H1 (cell line): ENCODE measurements around the gene C19orf73. TPM values are rescaled to one million over a fixed set of nuclear protein-coding genes. Genes with fewer than 3 reads are reported as not detected.

Source experiments
- CTCF ChIA-PET: fragments of 300-600 bp; sonication (Branson Sonifier 250); formaldehyde crosslinking; loops from one replicate; lab custom pipeline; 2021; ENCODE audit not compliant: partially characterized antibody; lab: Charles Lee
- POLR2A ChIA-PET: fragments of 300-600 bp; sonication (Branson Sonifier 250); formaldehyde crosslinking; loops from one replicate; lab custom pipeline; 2021; ENCODE audit warnings: inconsistent platforms; ENCODE audit not compliant: partially characterized antibody; lab: Charles Lee
- DNase-seq, 2 experiments: peaks; one replicate each; pipeline versions ENCODE4 v3.0.0 to v3.0.0-alpha.2; 2010 to 2022; ENCODE audit warnings: low spot score in 2 of 2, low read depth in 1 of 2, mixed read lengths in 1 of 2
- FAIRE-seq: peaks from 2 replicates; lab custom pipeline; 2011; peaks lifted over from hg19 to GRCh38; lab: Jason Lieb, UNC
- H2AFZ ChIP-seq: 2 replicates; pipeline ENCODE4 v1.8.1; 2012; ENCODE audit warnings: low read length, inconsistent platforms
- H2AK5ac ChIP-seq: 2 replicates; pipeline ENCODE4 v1.6.1; 2013; ENCODE audit warnings: low read depth, low read length
- H2BK120ac ChIP-seq: replicated peaks from 2 replicates; pipeline ENCODE3; 2013; ENCODE audit warnings: low read depth, low read length, inconsistent platforms
- H2BK12ac ChIP-seq: 2 replicates; pipeline ENCODE4 v1.6.1; 2013; ENCODE audit warnings: low read depth, low read length
- H2BK15ac ChIP-seq: 2 replicates; pipeline ENCODE4 v1.6.1; 2013; ENCODE audit warnings: low read length
- H2BK20ac ChIP-seq: 2 replicates; pipeline ENCODE4 v1.6.1; 2013; ENCODE audit warnings: low read length
- H2BK5ac ChIP-seq: 2 replicates; pipeline ENCODE4 v1.6.1; 2013; ENCODE audit warnings: low read depth, low read length
- H3K14ac ChIP-seq: 2 replicates; pipeline ENCODE4 v1.6.1; 2013; ENCODE audit warnings: inconsistent platforms; ENCODE audit not compliant: insufficient read length
- H3K18ac ChIP-seq: 2 replicates; pipeline ENCODE4 v1.6.1; 2013; ENCODE audit warnings: low read length; ENCODE audit errors: extremely low read depth
- H3K23ac ChIP-seq: 2 replicates; pipeline ENCODE4 v1.6.1; 2013; ENCODE audit warnings: inconsistent platforms; ENCODE audit not compliant: insufficient read length
- H3K23me2 ChIP-seq: 2 replicates; pipeline ENCODE4 v1.6.1; 2013; ENCODE audit warnings: low read depth, low read length
- H3K27ac ChIP-seq: 2 replicates; pipeline ENCODE4 v1.6.1; 2011; ENCODE audit warnings: low read depth, low read length, inconsistent platforms
- H3K27me3 ChIP-seq, 4 experiments: replicated peaks in 1 of 4; 1 replicate in 1 of 4; 2 replicates in 3 of 4; pipeline versions ENCODE4 v1.6.1 to v1.8.1; 2011 to 2013; ENCODE audit warnings: low read length in 3 of 4, mild to moderate bottlenecking in 3 of 4, inconsistent platforms in 2 of 4, mixed read lengths in 2 of 4, moderate library complexity in 1 of 4; ENCODE audit not compliant: control insufficient read depth in 3 of 4, insufficient read depth in 3 of 4; ENCODE audit errors: extremely low read depth in 1 of 4
- H3K36me3 ChIP-seq, 4 experiments: 2 replicates each; pipeline versions ENCODE4 v1.6.1 to v1.8.1; 2011 to 2013; ENCODE audit warnings: mild to moderate bottlenecking in 4 of 4, low read length in 3 of 4, moderate library complexity in 2 of 4, control low read depth in 1 of 4, inconsistent platforms in 1 of 4; ENCODE audit not compliant: insufficient read depth in 4 of 4, control insufficient read depth in 2 of 4
- H3K4ac ChIP-seq: replicated peaks from 2 replicates; pipeline ENCODE3; 2013; ENCODE audit warnings: low read length, low read depth, mixed read lengths, inconsistent platforms; ENCODE audit not compliant: insufficient read length
- H3K4me1 ChIP-seq, 4 experiments: replicated peaks in 1 of 4; 1 replicate in 1 of 4; 2 replicates in 3 of 4; pipeline versions ENCODE4 v1.6.1 to v1.8.1; 2011 to 2013; ENCODE audit warnings: low read length in 3 of 4, inconsistent platforms in 2 of 4, mixed read lengths in 1 of 4; ENCODE audit not compliant: insufficient read depth in 4 of 4, control insufficient read depth in 3 of 4
- H3K4me2 ChIP-seq, 2 experiments: 2 replicates each; pipeline versions ENCODE4 v1.6.1 to v1.8.1; 2011 to 2013; ENCODE audit warnings: low read depth in 2 of 2, low read length in 2 of 2, control low read depth in 1 of 2, inconsistent platforms in 1 of 2, mild to moderate bottlenecking in 1 of 2; ENCODE audit not compliant: insufficient read depth in 1 of 2
- H3K4me3 ChIP-seq, 4 experiments: fragments of 200-600, 300-600 bp in 1 of 4; sonication (generic), shearing (Covaris generic), sonication (Bioruptor Twin) in 1 of 4; 2 replicates each; pipeline versions ENCODE4 v1.5.1 to v1.8.1; 2011 to 2016; ENCODE audit warnings: low read length in 4 of 4, low read depth in 3 of 4, control low read depth in 2 of 4, inconsistent platforms in 2 of 4, mild to moderate bottlenecking in 2 of 4, mixed read lengths in 1 of 4, moderate library complexity in 1 of 4; ENCODE audit not compliant: insufficient read depth in 2 of 4; ENCODE audit errors: extremely low read depth in 1 of 4
- H3K56ac ChIP-seq: replicated peaks from 2 replicates; pipeline ENCODE3; 2013; ENCODE audit warnings: low read depth, mild to moderate bottlenecking, mixed read lengths, low read length, inconsistent platforms; ENCODE audit not compliant: insufficient read length
- H3K79me1 ChIP-seq: 2 replicates; pipeline ENCODE4 v1.6.1; 2013; ENCODE audit warnings: low read depth, low read length, control low read depth
- H3K79me2 ChIP-seq, 2 experiments: 2 replicates each; pipeline versions ENCODE4 v1.6.1 to v1.8.1; 2012 to 2013; ENCODE audit warnings: low read length in 2 of 2, mild to moderate bottlenecking in 2 of 2, inconsistent platforms in 1 of 2; ENCODE audit not compliant: insufficient read depth in 2 of 2, control insufficient read depth in 1 of 2
- H3K9ac ChIP-seq, 4 experiments: replicated peaks in 1 of 4; 1 replicate in 1 of 4; 2 replicates in 3 of 4; pipeline versions ENCODE4 v1.6.1 to v1.8.1; 2011 to 2013; ENCODE audit warnings: low read depth in 3 of 4, low read length in 3 of 4, control low read depth in 2 of 4, mild to moderate bottlenecking in 2 of 4, moderate library complexity in 2 of 4, inconsistent platforms in 1 of 4; ENCODE audit errors: extremely low read depth in 1 of 4
- H3K9me3 ChIP-seq, 2 experiments: 2 replicates each; pipeline versions ENCODE4 v1.6.1 to v1.8.1; 2012 to 2013; ENCODE audit warnings: mild to moderate bottlenecking in 2 of 2, moderate library complexity in 2 of 2, control low read depth in 1 of 2, inconsistent platforms in 1 of 2, low read depth in 1 of 2, low read length in 1 of 2, mixed read lengths in 1 of 2; ENCODE audit not compliant: insufficient read depth in 2 of 2
- H4K20me1 ChIP-seq, 2 experiments: replicated peaks in 1 of 2; 2 replicates each; pipeline versions ENCODE3 to v1.8.1; 2011 to 2013; ENCODE audit warnings: inconsistent platforms in 2 of 2, low read length in 2 of 2, mild to moderate bottlenecking in 1 of 2; ENCODE audit not compliant: insufficient read depth in 2 of 2, control insufficient read depth in 1 of 2
- H4K5ac ChIP-seq: 2 replicates; pipeline ENCODE4 v1.6.1; 2013; ENCODE audit warnings: low read length, low read depth, mixed read lengths, inconsistent platforms; ENCODE audit not compliant: insufficient read length
- H4K8ac ChIP-seq: 2 replicates; pipeline ENCODE4 v1.8.0; 2013; ENCODE audit warnings: mild to moderate bottlenecking, moderate library complexity, low read length, inconsistent platforms; ENCODE audit not compliant: insufficient read depth; ENCODE audit errors: extremely low read depth
- H4K91ac ChIP-seq: replicated peaks from 2 replicates; pipeline ENCODE3; 2013; ENCODE audit warnings: low read length, mixed read lengths, inconsistent platforms; ENCODE audit not compliant: insufficient read length
- ASH2L ChIP-seq: fragments of 200-600, 300-600 bp; sonication (generic); IDR thresholded peaks from one replicate; pipeline ENCODE4 v1.7.1; 2017; ENCODE audit warnings: low read length
- BRCA1 ChIP-seq: IDR thresholded peaks from 2 replicates; pipeline ENCODE4 v1.6.1; 2012; ENCODE audit warnings: low read depth, low read length, improper control_type of control experiment
- FOSL1 ChIP-seq: IDR thresholded peaks from 2 replicates; pipeline ENCODE4 v1.6.1; 2011; ENCODE audit warnings: mild to moderate bottlenecking, low read depth, low read length, moderate library complexity; ENCODE audit not compliant: insufficient read depth
- GABPA ChIP-seq: IDR thresholded peaks from 2 replicates; pipeline ENCODE4 v1.6.1; 2011; ENCODE audit warnings: mild to moderate bottlenecking, low read length, moderate library complexity, borderline replicate concordance; ENCODE audit not compliant: insufficient read depth
- KDM1A ChIP-seq: fragments of 200-600, 300-600 bp; sonication (generic); IDR thresholded peaks from 2 replicates; pipeline ENCODE4 v1.7.1; 2016; ENCODE audit warnings: mild to moderate bottlenecking, low read length, borderline replicate concordance
- RAD21 ChIP-seq, 2 experiments: IDR thresholded peaks in 1 of 2; conservative IDR thresholded peaks in 1 of 2; 2 replicates each; pipeline ENCODE4 v1.6.1; 2011; ENCODE audit warnings: low read depth in 2 of 2, low read length in 2 of 2, improper control_type of control experiment in 1 of 2, inconsistent platforms in 1 of 2, mild to moderate bottlenecking in 1 of 2, moderate library complexity in 1 of 2
- RXRA ChIP-seq: IDR thresholded peaks from 2 replicates; pipeline ENCODE4 v1.6.1; 2011; ENCODE audit warnings: low read depth, mild to moderate bottlenecking, low read length, moderate library complexity; ENCODE audit not compliant: insufficient read depth
- SIRT6 ChIP-seq: IDR thresholded peaks from one replicate; pipeline ENCODE4 v1.7.1; 2012; ENCODE audit warnings: low read length, inconsistent platforms
- TCF12 ChIP-seq: IDR thresholded peaks from 2 replicates; pipeline ENCODE4 v1.6.1; 2011; ENCODE audit warnings: low read depth, mild to moderate bottlenecking, low read length
- WGBS, 2 experiments: shearing (Covaris generic) in 1 of 2; methylation state at CpG; one replicate each; pipeline versions ENCODE4 v1.1.6 to v1.1.7; 2013 to 2015; ENCODE audit warnings: low lambda C conversion rate in 2 of 2, mixed read lengths in 2 of 2, inconsistent platforms in 1 of 2, low coverage in 1 of 2, missing lambda C conversion rate in 1 of 2; ENCODE audit not compliant: insufficient replicate concordance in 2 of 2, insufficient coverage in 1 of 2, insufficient read length in 1 of 2; ENCODE audit errors: extremely low coverage in 1 of 2, missing lambda C conversion rate in 1 of 2; 5-methylcytosine and 5-hydroxymethylcytosine counted together
- polyA plus RNA-seq, 7 experiments: library from polyadenylated mRNA; depleted of rRNA in 3 of 7; stranded (reverse) in 5 of 7; unstranded in 2 of 7; fragments of >200 nt in 5 of 7; fragments of 200-250 nt in 2 of 7; gene quantifications; 1 replicate in 5 of 7; 2 replicates in 1 of 7; 4 replicates in 1 of 7; pipeline versions ENCODE4 v1.2.1 to v1.2.3, GENCODE V29; 2011 to 2013; ENCODE audit warnings: missing spikeins in 2 of 7, mixed read lengths in 2 of 7
- total RNA-seq: library from RNA; stranded (reverse); fragmentation: NEBNext Ultra II Directional; extraction: Animal tissue kit (Norgen Biotek cat#: 25700); gene quantifications from 2 replicates; pipeline ENCODE4 v1.2.1, GENCODE V29; 2021
- TF ChIP-seq, protein P1 (sequence below): IDR thresholded peaks from 2 replicates; pipeline ENCODE4 v1.6.1; 2012; ENCODE audit warnings: low read length, inconsistent platforms

C19orf73 gene
- total and polyA plus RNA-seq, 2 of the 8 experiments (the other 6 are each of a cell fraction or from before 2014, with no cell fraction given), result 2.5 to 4.6 TPM

GRCh38 chr19:49103331-49104085 is 15.4 kb downstream of the C19orf73 start:
- Histone ChIP-seq H3K14ac (no peak overlapping the region), H3K4me3 (no peak overlapping the region), H4K5ac (no peak overlapping the region), H4K91ac (no peak overlapping the region), H4K20me1 (peaks cover 20 to 39% of the 10 kb centered on the region in 2 experiments), H2BK15ac (no peak overlapping the region), H3K4me1 (no peaks in the 10 kb centered on the region), H3K4ac (no peak overlapping the region), H3K79me1 (peaks cover 19% of the 10 kb centered on the region), H3K4me2 (no peak overlapping the region), H2BK12ac (no peak overlapping the region), H4K8ac (0 out of 2 replicates have a peak overlapping the region, but pooled peaks have one; percentile 15), H2BK20ac (no peak overlapping the region), H3K18ac (no peak overlapping the region), H3K23ac (no peak overlapping the region), H2AFZ (no peak overlapping the region), H3K23me2 (no peaks in the 10 kb centered on the region), H2BK5ac (no peak overlapping the region), H3K27ac (no peak overlapping the region), H3K56ac (no peak overlapping the region), H3K9me3 (no peaks in the 10 kb centered on the region), H3K79me2 (peaks cover 0 to 14% of the 10 kb centered on the region in 2 experiments; a peak in 1 of 4 replicates), H3K36me3 (peaks cover 40 to 86% (median 76%) of the 10 kb centered on the region in 4 experiments), H2AK5ac (no peak overlapping the region), H3K27me3 (no peaks in the 10 kb centered on the region), H3K9ac (no peak overlapping the region), H2BK120ac (no peak overlapping the region)
- POLR2A ChIA-PET, result interaction anchor here (0.7 to 3.6 kb wide), 3 partner anchors 9 to 107 kb away, joined by 3 to 30 read pairs (median 3); no protein-coding TSS in a partner anchor
- no peak for FAIRE-seq
- DNase-seq, result no peak
- CTCF ChIA-PET, result interaction anchor here (0.6 to 1.8 kb wide), 5 partner anchors 14 to 130 kb away, joined by 3 to 6 read pairs (median 3); no protein-coding TSS in a partner anchor
- WGBS, 2 experiments, result 85% methylated on average over 19 of the region's 33 CpGs; no CpG with 5 or more reads in 1 of the 2 experiments
- TF ChIP-seq BRCA1, result no peak
- TF ChIP-seq KDM1A, result no peak
- TF ChIP-seq RAD21 (IDR thresholded peaks at IDR 0.05 in 1 of 2, conservative IDR thresholded peaks at IDR 0.05 in 1 of 2; ENCODE audit: low read depth in 2 of 2, low read length in 2 of 2), result no peak
- no peak for TF ChIP-seq GABPA
- no peak for TF ChIP-seq RXRA
- TF ChIP-seq, protein P1, sequence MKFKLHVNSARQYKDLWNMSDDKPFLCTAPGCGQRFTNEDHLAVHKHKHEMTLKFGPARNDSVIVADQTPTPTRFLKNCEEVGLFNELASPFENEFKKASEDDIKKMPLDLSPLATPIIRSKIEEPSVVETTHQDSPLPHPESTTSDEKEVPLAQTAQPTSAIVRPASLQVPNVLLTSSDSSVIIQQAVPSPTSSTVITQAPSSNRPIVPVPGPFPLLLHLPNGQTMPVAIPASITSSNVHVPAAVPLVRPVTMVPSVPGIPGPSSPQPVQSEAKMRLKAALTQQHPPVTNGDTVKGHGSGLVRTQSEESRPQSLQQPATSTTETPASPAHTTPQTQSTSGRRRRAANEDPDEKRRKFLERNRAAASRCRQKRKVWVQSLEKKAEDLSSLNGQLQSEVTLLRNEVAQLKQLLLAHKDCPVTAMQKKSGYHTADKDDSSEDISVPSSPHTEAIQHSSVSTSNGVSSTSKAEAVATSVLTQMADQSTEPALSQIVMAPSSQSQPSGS, result no peak
- TF ChIP-seq SIRT6, result no peak
- TF ChIP-seq ASH2L, result no peak
- TF ChIP-seq FOSL1, result no peak
- no peak for TF ChIP-seq TCF12
